ENCODE results near the gene MX2. TPM values are rescaled to one million over a fixed set of nuclear protein-coding genes. Genes with fewer than 3 reads are reported as not detected.

MX2 gene
- total and polyA plus RNA-seq, 10 of the 15 experiments (the other 5 are each of a cell fraction or from before 2014, with no cell fraction given) = 10.5 to 167 (median 46.1) TPM

GRCh38 chr21:41369920-41370839 lies 8.4 kb downstream of the MX2 start (continued):
- 0 out of 2 replicates have a peak, but pooled peaks have one; percentile 21 for TF ChIP-seq ELK1 (IDR thresholded peaks at IDR 0.05; ENCODE audit: low read depth, low read length)
- TF ChIP-seq POLR2A (IDR thresholded peaks at IDR 0.05; ENCODE audit: low read depth, low read length) = peak; percentile 4; the same call in 1 of the 2 replicates
- no peak; the same call in 1 of the 2 replicates for TF ChIP-seq MTA2 (IDR thresholded peaks at IDR 0.05; ENCODE audit: low read depth)
- TF ChIP-seq JUND (IDR thresholded peaks at IDR 0.05; ENCODE audit: low read depth, low read length) = no peak
- no peak for TF ChIP-seq BRCA1 (IDR thresholded peaks at IDR 0.05; ENCODE audit: low read depth, low read length)
- TF ChIP-seq E2F8 (IDR thresholded peaks at IDR 0.05; ENCODE audit: low read depth, partially characterized antibody) = no peak
- no peak for TF ChIP-seq USF1 (IDR thresholded peaks at IDR 0.05; ENCODE audit: borderline replicate concordance, extremely low read length, insufficient read depth, low read depth, low read length)
- TF ChIP-seq NFXL1 (IDR thresholded peaks at IDR 0.05; ENCODE audit: borderline replicate concordance) = no peak
- no peak for TF ChIP-seq POLR2AphosphoS2 (IDR thresholded peaks at IDR 0.05; ENCODE audit: low read depth, low read length)
- no peak for TF ChIP-seq PKNOX1 (IDR thresholded peaks at IDR 0.05)
- 0 out of 2 replicates have a peak, but pooled peaks have one; percentile 58 for TF ChIP-seq WRNIP1 (IDR thresholded peaks at IDR 0.05; ENCODE audit: borderline replicate concordance, low read depth, low read length)
- TF ChIP-seq NFIC (IDR thresholded peaks at IDR 0.05; ENCODE audit: low read depth, low read length) = no peak
- no peak for TF ChIP-seq SUPT20H (IDR thresholded peaks at IDR 0.05; ENCODE audit: borderline replicate concordance, control insufficient read depth, low read depth, low read length)
- TF ChIP-seq ASH2L (IDR thresholded peaks at IDR 0.05; ENCODE audit: borderline replicate concordance, low read depth) = no peak
- peak; percentile 58; the same call in 1 of the 2 replicates for TF ChIP-seq SPI1 (IDR thresholded peaks at IDR 0.05; ENCODE audit: borderline replicate concordance, insufficient read depth, low read depth, low read length)
- TF ChIP-seq TAF1 (IDR thresholded peaks at IDR 0.05; ENCODE audit: borderline replicate concordance, low read depth, low read length) = no peak
- TF ChIP-seq BHLHE40 (IDR thresholded peaks at IDR 0.05; ENCODE audit: borderline replicate concordance in 1 of 2, low read depth in 2 of 2, low read length in 1 of 2) = no peak
- no peak for TF ChIP-seq GATAD2B (conservative IDR thresholded peaks at IDR 0.05; ENCODE audit: low read depth)
- TF ChIP-seq CREM (IDR thresholded peaks at IDR 0.05; ENCODE audit: low read depth) = 0 out of 2 replicates have a peak, but pooled peaks have one; percentile 21
- peak; percentile 91 for TF ChIP-seq YY1 (IDR thresholded peaks at IDR 0.05; ENCODE audit: low read depth, low read length)
- TF ChIP-seq RAD51 (IDR thresholded peaks at IDR 0.05) = no peak
- TF ChIP-seq STAT3 (IDR thresholded peaks at IDR 0.05; ENCODE audit: low read depth, low read length) = no peak
- no peak for TF ChIP-seq SMAD1 (IDR thresholded peaks at IDR 0.05; ENCODE audit: low read depth, partially characterized antibody)
- TF ChIP-seq SRF (IDR thresholded peaks at IDR 0.05; ENCODE audit: low read depth in 2 of 2, low read length in 2 of 2) = no peak

Measured in GM12878 (cell line).